Spleen (tissue), 7 donors: ENCODE data around the gene PTEN.

Experiments
- CTCF ChIP-seq, 11 experiments: fragments of 200-600 bp in 7 of 11; fragments of 450-650 bp in 4 of 11; sonication (generic) in 4 of 11; IDR thresholded peaks in 8 of 11; conservative IDR thresholded peaks in 3 of 11; 1 replicate in 7 of 11; 2 replicates in 4 of 11; pipeline versions ENCODE4 v1.4.0 to v1.8.0; 2016 to 2021; ENCODE audit warnings: antibody characterized with exemption in 11 of 11, inconsistent platforms in 4 of 11, mild to moderate bottlenecking in 1 of 11
- POLR2A ChIP-seq, 3 donors: fragments of 450-650 bp; IDR thresholded peaks; one replicate each; pipeline ENCODE4 v1.5.1; 2017; ENCODE audit warnings: antibody characterized with exemption in 3 of 3, mild to moderate bottlenecking in 1 of 3
- donor health status: DM: no; HTN: no; CAD: no; lungs with moderate emphysema.
- donor health status: DM: no; HTN: no; CAD: no.
- donor health status: DM: no; HTN: no; CAD: no.

GRCh38 chr10:87923233-87923632 lies 59.8 kb downstream of the PTEN start:
- TF ChIP-seq CTCF (IDR thresholded peaks at IDR 0.05 in 8 of 11, conservative IDR thresholded peaks at IDR 0.05 in 3 of 11) (no peak), POLR2A (IDR thresholded peaks at IDR 0.05) (no peak)
